NCI-H128 (cell line): Measurements from ENCODE around the gene ZNF277.
"Not testable (repeated sequence)": the region's sequence is repeated elsewhere in the genome, so short reads cannot be mapped to it uniquely, and the experiment has no call there.

ENCODE experiments used
- DNase-seq: peaks from one replicate; lab custom pipeline; 2025; ENCODE audit not compliant: unreplicated experiment; lab: John Stamatoyannopoulos, UW

Gene ZNF277

GRCh38 chr7:112207765-112208164 lies 1.3 kb downstream of the ZNF277 start:
- DNase-seq: no peak

- DNase-seq: no peak
These were observed 4.9 kb downstream of the ZNF277 start for GRCh38 chr7:112211348-112211907.

- DNase-seq: no peak
These were observed 6.1 kb downstream of the ZNF277 start for GRCh38 chr7:112212571-112212970.

- DNase-seq: no peak
These were observed 7.2 kb downstream of the ZNF277 start for GRCh38 chr7:112213735-112214134.

- DNase-seq: no peak
These were observed 7.8 kb downstream of the ZNF277 start for GRCh38 chr7:112214268-112214667.

GRCh38 chr7:112214883-112215282 lies 8.4 kb downstream of the ZNF277 start:
- no peak for DNase-seq

- DNase-seq: no peak
These were observed 9.3 kb downstream of the ZNF277 start for GRCh38 chr7:112215787-112216186.

GRCh38 chr7:112220877-112221434 lies 14.5 kb downstream of the ZNF277 start:
- DNase-seq: no peak

GRCh38 chr7:112223310-112223709 lies 16.8 kb downstream of the ZNF277 start:
- no peak for DNase-seq

- DNase-seq: no peak
These were observed 17.7 kb downstream of the ZNF277 start for GRCh38 chr7:112224186-112224585.

- DNase-seq: no peak
These were observed 18.5 kb downstream of the ZNF277 start for GRCh38 chr7:112225006-112225405.

- no peak for DNase-seq
These were observed 20.3 kb downstream of the ZNF277 start for GRCh38 chr7:112226701-112227276.

GRCh38 chr7:112228632-112229031 lies 22.1 kb downstream of the ZNF277 start:
- no peak for DNase-seq

GRCh38 chr7:112232212-112232978 lies 25.9 kb downstream of the ZNF277 start:
- DNase-seq: no peak

GRCh38 chr7:112233048-112233697 lies 26.7 kb downstream of the ZNF277 start:
- no peak for DNase-seq

- DNase-seq: no peak
These were observed 27.7 kb downstream of the ZNF277 start for GRCh38 chr7:112234147-112234546.

- DNase-seq: no peak
These were observed 30.1 kb downstream of the ZNF277 start for GRCh38 chr7:112236597-112236996.

- no peak for DNase-seq
These were observed 31.8 kb downstream of the ZNF277 start for GRCh38 chr7:112238330-112238729.

- DNase-seq: no peak
These were observed 32.5 kb downstream of the ZNF277 start for GRCh38 chr7:112238852-112239610.

GRCh38 chr7:112248598-112248997 lies 42.1 kb downstream of the ZNF277 start:
- no peak for DNase-seq

- not testable (repeated sequence) for DNase-seq
These were observed 43.5 kb downstream of the ZNF277 start for GRCh38 chr7:112249967-112250366.
